Naive B cell (primary cell): ENCODE measurements around the gene ADGRG3. TPM values are rescaled to one million over a fixed set of nuclear protein-coding genes. Genes with fewer than 3 reads are reported as not detected.
"Not testable (repeated sequence)": the region's sequence is repeated elsewhere in the genome, so short reads cannot be mapped to it uniquely, and the experiment has no call there.

ENCODE experiments used
- ATAC-seq, 2 donors: fragments of 150-1000 bp; cut with Tn5 transposase; 2 replicates each; pipeline ENCODE4 v1.10.0; 2021; ENCODE audit warnings: low read depth in 2 of 2, mild to moderate bottlenecking in 2 of 2, moderate library complexity in 2 of 2
- DNase-seq: peaks from one replicate; pipeline ENCODE4 v3.0.0; 2022
- H3K27ac Mint-ChIP-seq, 6 donors: one replicate each; pipeline ENCODE4 v1.8.0; 2020 to 2022; ENCODE audit warnings: mild to moderate bottlenecking in 6 of 6, mixed read lengths in 6 of 6, moderate library complexity in 5 of 6, inconsistent platforms in 2 of 6
- H3K27me3 Mint-ChIP-seq, 3 donors: one replicate each; pipeline ENCODE4 v1.8.0; 2021 to 2022; ENCODE audit warnings: mixed read lengths in 3 of 3, mild to moderate bottlenecking in 1 of 3
- H3K36me3 Mint-ChIP-seq, 2 donors: one replicate each; pipeline ENCODE4 v1.8.0; 2020 to 2022; ENCODE audit warnings: mixed read lengths in 2 of 2, inconsistent platforms in 1 of 2, mild to moderate bottlenecking in 1 of 2
- H3K4me1 Mint-ChIP-seq, 3 donors: one replicate each; pipeline ENCODE4 v1.8.0; 2020 to 2022; ENCODE audit warnings: mixed read lengths in 3 of 3, inconsistent platforms in 1 of 3, mild to moderate bottlenecking in 1 of 3, moderate library complexity in 1 of 3
- H3K4me3 Mint-ChIP-seq, 8 donors: one replicate each; pipeline ENCODE4 v1.8.0; 2020 to 2022; ENCODE audit warnings: mild to moderate bottlenecking in 8 of 8, mixed read lengths in 8 of 8, moderate library complexity in 8 of 8, inconsistent platforms in 2 of 8
- H3K9me3 Mint-ChIP-seq, 7 donors: one replicate each; pipeline ENCODE4 v1.8.0; 2020 to 2022; ENCODE audit warnings: mixed read lengths in 7 of 7, mild to moderate bottlenecking in 5 of 7, inconsistent platforms in 2 of 7, moderate library complexity in 1 of 7
- polyA plus RNA-seq, 6 donors: library from polyadenylated mRNA; unstranded; fragments of 300-500 nt; fragmentation: Illumina TruSeq; gene quantifications; one replicate each; pipeline ENCODE4 v1.2.3, GENCODE V29; 2021; ENCODE audit warnings: low read depth in 6 of 6

Gene ADGRG3
- polyA plus RNA-seq, 6 donors from 2014 or later = 0.11 to 0.55 TPM; not detected in 4

DNA sequence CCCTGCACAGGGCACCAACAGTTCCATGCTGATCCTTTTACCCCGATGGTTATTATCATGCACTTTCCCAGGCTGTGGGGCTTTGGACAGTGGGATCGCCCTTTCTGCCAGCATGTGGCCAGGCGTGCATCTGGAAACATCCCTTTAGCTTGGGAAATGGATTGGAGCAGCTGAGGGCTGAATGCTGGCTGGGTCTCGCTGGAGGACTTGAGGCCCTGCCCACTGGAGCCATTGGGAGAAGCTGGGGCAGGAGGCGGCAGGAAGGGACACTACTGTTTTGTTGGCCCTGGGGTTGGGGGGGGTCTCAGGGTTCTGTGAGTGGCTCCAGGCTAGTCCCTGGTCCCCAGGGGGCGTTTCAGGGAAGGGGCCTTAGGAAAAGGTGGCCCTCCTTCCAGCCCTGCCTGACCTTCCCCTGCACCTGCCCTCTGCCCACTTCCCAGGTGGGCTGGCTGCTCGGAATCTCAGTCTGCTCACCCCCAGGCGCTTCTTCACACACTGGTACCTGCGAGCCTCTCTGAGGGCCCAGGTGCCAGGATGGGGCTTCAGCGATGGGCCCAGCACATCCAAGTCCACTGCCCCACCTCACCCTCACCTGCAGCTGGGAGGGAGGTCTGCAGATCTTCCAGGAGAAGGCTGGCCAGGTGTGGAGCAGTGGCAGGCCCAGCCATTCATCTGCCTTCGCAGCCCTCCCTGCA, 1.6 kb upstream of the ADGRG3 start:
- no peak for DNase-seq
- H3K27ac Mint-ChIP-seq = no peak overlapping the region
- H3K36me3 Mint-ChIP-seq = no peaks in the 10 kb centered on the region
- H3K9me3 Mint-ChIP-seq = peaks cover 0 to 2% (median 0%) of the 10 kb centered on the region in 7 donors
- H3K4me3 Mint-ChIP-seq = no peak overlapping the region
- H3K27me3 Mint-ChIP-seq = peaks cover 0 to 8% (median 0%) of the 10 kb centered on the region in 3 donors
- ATAC-seq = no peak
- no peaks in the 10 kb centered on the region for H3K4me1 Mint-ChIP-seq

DNA sequence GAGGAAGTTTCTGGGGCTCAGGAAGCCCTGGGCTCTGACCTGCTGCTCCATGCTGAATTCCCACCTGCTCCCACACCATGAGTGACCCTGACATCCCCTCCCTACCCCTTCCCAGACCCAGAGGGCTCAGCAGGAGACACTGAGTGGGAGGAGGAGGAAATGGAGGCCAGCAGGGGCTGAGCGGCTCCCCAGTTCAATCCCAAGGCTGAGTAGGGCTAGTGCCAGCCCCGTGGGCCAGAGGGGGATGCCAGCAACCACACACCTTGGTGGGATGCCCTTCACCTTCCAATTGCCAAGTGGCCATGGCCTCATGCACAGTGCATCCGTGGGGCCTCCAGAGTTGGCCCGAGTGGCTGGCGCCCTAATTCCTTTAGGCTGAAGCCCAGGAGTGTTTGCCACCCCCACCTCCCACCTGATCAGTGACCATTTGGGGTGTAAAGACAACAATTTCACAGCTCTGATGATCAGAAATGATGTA, 1.0 kb upstream of the ADGRG3 start:
- Mint-ChIP-seq H3K4me1 (no peaks in the 10 kb centered on the region), H3K9me3 (no peaks in the 10 kb centered on the region), H3K27ac (no peak overlapping the region), H3K36me3 (no peaks in the 10 kb centered on the region), H3K27me3 (peaks cover 0 to 8% (median 0%) of the 10 kb centered on the region in 3 donors), H3K4me3 (no peak overlapping the region)
- ATAC-seq (no peak), DNase-seq (no peak)

DNA sequence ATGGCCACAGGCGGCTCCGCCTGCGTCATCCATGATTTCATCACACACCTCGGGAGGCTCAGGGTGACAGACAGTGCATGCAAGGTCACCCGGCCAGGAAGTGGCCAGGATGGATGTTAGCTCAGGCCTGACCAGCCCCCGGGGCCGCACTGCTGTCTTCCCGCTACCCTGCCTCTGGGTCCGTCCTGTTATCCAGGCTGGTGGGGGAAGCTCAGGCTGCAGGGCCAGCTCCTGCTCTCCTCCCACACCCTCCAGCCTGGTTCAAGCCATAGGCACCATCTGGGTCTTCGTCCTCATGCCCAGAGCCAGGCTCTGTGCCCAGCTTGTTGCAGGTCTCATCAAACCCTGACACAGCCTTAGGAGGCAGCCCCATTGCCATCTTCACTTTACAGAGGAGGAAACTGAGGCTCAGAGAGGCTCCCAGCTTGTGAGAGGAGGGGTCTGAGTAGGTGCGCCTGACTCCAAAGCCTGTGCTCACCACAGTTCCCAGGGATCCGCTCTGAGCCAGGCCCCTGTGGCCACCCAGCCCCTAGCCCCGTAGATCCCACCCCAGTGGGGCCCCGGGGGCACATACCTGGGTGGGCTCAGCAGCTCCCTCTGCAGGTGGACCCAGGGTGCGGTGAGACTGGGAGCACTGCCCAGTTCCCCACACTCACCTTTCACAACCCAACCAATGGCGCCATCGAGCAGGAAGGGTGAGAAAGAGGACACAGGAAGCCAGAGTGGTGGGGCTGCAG, 412 bp upstream of the ADGRG3 start:
- Mint-ChIP-seq H3K9me3 (no peaks in the 10 kb centered on the region), H3K27me3 (peaks cover 0 to 8% (median 0%) of the 10 kb centered on the region in 3 donors), H3K36me3 (no peaks in the 10 kb centered on the region), H3K27ac (no peak overlapping the region), H3K4me1 (no peaks in the 10 kb centered on the region), H3K4me3 (no peak overlapping the region)
- no peak for ATAC-seq
- DNase-seq = no peak

DNA sequence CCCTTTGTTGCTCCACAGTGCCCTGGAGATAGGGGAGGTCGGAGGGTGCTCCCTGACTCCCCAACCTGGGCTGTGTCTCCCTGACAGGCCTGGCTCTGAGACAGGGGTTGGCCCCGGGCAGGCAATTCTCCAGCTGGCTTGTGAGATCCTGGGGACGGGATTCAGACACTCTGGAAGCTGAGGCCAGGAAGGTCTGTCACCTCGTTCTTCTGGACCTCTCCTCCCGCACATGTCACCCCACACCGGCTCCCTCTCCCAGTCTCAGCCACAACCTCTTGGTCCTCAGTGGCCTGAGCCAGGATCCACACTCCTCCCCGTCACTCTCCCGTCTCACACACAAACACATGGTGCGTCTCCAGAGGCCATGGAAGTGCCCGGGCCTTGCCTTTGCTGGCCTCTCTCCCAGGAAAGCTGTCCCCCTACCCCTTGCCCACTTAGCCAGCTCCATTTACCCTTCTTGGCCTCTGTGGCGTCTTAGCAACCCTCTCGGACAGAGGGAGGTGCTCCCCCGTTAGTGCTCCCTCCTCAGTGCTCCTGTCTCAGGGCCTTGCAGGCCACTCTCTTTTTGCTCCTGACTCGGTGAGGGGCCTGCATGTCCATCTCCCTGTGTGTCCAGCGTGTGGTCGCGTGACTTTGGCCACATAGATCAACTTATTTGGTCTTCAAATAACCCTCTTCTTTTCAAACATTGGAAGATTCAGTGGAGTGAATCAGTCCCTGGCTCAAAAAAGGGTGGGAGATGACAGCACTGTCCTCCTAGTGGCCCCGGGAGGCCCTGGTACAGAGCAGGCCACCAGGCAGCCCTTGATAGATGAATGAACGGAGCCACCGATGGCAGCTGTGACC, 747 bp downstream of the ADGRG3 start:
- no peak overlapping the region for H3K27ac Mint-ChIP-seq
- DNase-seq (no peak), ATAC-seq (no peak)
- H3K4me3 Mint-ChIP-seq = peak overlapping the region in 1 of 8 donors; percentile 4
- H3K4me1 Mint-ChIP-seq = no peaks in the 10 kb centered on the region
- peaks cover 0 to 9% (median 8%) of the 10 kb centered on the region in 3 donors for H3K27me3 Mint-ChIP-seq
- H3K36me3 Mint-ChIP-seq = no peaks in the 10 kb centered on the region
- H3K9me3 Mint-ChIP-seq = no peaks in the 10 kb centered on the region

- Mint-ChIP-seq H3K4me3 (no peak overlapping the region), H3K4me1 (no peaks in the 10 kb centered on the region), H3K27me3 (peaks cover 0 to 9% (median 8%) of the 10 kb centered on the region in 3 donors), H3K36me3 (no peaks in the 10 kb centered on the region), H3K27ac (peak overlapping the region in 1 of 6 donors; percentile 75), H3K9me3 (no peaks in the 10 kb centered on the region)
- no peak for DNase-seq
- no peak for ATAC-seq
Measured at GRCh38 chr16:57669476-57670162, 1.5 kb downstream of the ADGRG3 start.

GRCh38 chr16:57670196-57670595, 2.1 kb downstream of the ADGRG3 start:
- DNase-seq (no peak), ATAC-seq (no peak)
- H3K27me3 Mint-ChIP-seq = peaks cover 0 to 9% (median 8%) of the 10 kb centered on the region in 3 donors
- H3K27ac Mint-ChIP-seq = peak overlapping the region in 1 of 6 donors; percentile 39
- no peaks in the 10 kb centered on the region for H3K4me1 Mint-ChIP-seq
- no peaks in the 10 kb centered on the region for H3K9me3 Mint-ChIP-seq
- H3K4me3 Mint-ChIP-seq = no peak overlapping the region
- no peaks in the 10 kb centered on the region for H3K36me3 Mint-ChIP-seq

GRCh38 chr16:57671451-57671850, 3.3 kb downstream of the ADGRG3 start:
- H3K27ac Mint-ChIP-seq, H3K4me3 Mint-ChIP-seq, H3K9me3 Mint-ChIP-seq, H3K27me3 Mint-ChIP-seq, DNase-seq, H3K4me1 Mint-ChIP-seq, H3K36me3 Mint-ChIP-seq, ATAC-seq: not testable (repeated sequence)

GRCh38 chr16:57672416-57672815, 4.3 kb downstream of the ADGRG3 start:
- H3K36me3 Mint-ChIP-seq = no peaks in the 10 kb centered on the region
- H3K9me3 Mint-ChIP-seq = no peaks in the 10 kb centered on the region
- ATAC-seq (no peak), DNase-seq (no peak)
- no peak overlapping the region for H3K4me3 Mint-ChIP-seq
- H3K27ac Mint-ChIP-seq = no peak overlapping the region
- H3K27me3 Mint-ChIP-seq = peaks cover 0 to 9% (median 8%) of the 10 kb centered on the region in 3 donors
- H3K4me1 Mint-ChIP-seq = no peaks in the 10 kb centered on the region

- DNase-seq = no peak
- H3K9me3 Mint-ChIP-seq = no peaks in the 10 kb centered on the region
- no peak overlapping the region for H3K4me3 Mint-ChIP-seq
- ATAC-seq = no peak
- no peaks in the 10 kb centered on the region for H3K4me1 Mint-ChIP-seq
- no peak overlapping the region for H3K27ac Mint-ChIP-seq
- peaks cover 0 to 9% (median 8%) of the 10 kb centered on the region in 3 donors for H3K27me3 Mint-ChIP-seq
- H3K36me3 Mint-ChIP-seq = no peaks in the 10 kb centered on the region
Measured at GRCh38 chr16:57672824-57673223, 4.7 kb downstream of the ADGRG3 start.

DNA sequence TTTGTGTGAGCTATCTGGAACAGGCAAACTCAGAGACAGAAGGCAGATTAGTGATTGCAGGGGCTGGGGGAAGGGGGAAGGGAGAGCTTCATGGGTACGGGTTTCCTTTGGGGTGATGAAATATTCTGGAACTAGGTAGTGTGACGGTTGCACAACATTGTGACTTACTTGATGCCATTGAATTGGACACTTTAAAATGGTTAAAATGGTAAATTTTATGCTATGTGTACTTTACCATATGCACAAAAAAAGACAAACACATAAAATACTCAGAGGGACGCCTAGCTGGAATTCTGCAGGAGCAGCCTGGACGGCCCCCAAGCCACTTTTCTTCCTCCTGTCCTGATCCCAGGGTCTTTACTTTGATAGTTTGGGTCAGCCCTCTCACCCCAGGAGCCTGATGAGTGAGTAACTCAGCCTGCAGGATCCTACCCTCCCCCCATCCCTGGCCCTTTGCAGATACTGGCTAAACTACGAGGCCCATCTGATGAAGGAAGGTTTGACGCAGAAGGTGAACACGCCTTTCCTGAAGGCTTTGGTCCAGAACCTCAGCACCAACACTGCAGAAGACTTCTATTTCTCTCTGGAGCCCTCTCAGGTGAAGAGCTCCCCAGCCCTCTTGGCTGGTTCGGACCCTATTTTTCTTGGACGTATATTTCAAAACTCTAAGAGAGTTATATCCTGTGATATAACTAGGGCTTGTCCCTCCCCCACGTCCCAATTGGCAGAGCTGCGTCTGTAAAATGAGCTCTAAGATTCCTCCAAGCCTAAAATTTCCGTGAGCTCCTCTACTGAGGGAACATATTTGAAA, 7.8 kb downstream of the ADGRG3 start:
- Mint-ChIP-seq H3K9me3 (no peaks in the 10 kb centered on the region), H3K4me3 (no peak overlapping the region), H3K27ac (no peak overlapping the region), H3K27me3 (peaks cover 0 to 9% (median 0%) of the 10 kb centered on the region in 3 donors), H3K36me3 (no peaks in the 10 kb centered on the region), H3K4me1 (peaks cover 0 to 7% (median 0%) of the 10 kb centered on the region in 3 donors)
- no peak for ATAC-seq
- DNase-seq = no peak

GRCh38 chr16:57676553-57677085, 8.5 kb downstream of the ADGRG3 start:
- ATAC-seq (no peak), DNase-seq (no peak)
- Mint-ChIP-seq H3K9me3 (no peaks in the 10 kb centered on the region), H3K27ac (no peak overlapping the region), H3K4me3 (no peak overlapping the region), H3K4me1 (peaks cover 0 to 7% (median 0%) of the 10 kb centered on the region in 3 donors), H3K27me3 (peaks cover 0 to 9% (median 0%) of the 10 kb centered on the region in 3 donors), H3K36me3 (no peaks in the 10 kb centered on the region)
